ENCODE data around the gene PTCD1.

GRCh38 chr7:99420986-99421385, 17.6 kb downstream of the PTCD1 start:
- TF ChIP-seq CTCF (IDR thresholded peaks at IDR 0.05; ENCODE audit: borderline replicate concordance, extremely low read depth, low read length, poor library complexity, severe bottlenecking), result no peak
- TF ChIP-seq EZH2 (IDR thresholded peaks at IDR 0.05; ENCODE audit: borderline replicate concordance, low read depth, low read length, severe bottlenecking), result no peak

Data from DND-41 (cell line).